HL-60/S4 treated with retinoic acid at 250 ng/mL for 4 days and 3 days (cell line): ENCODE measurements around the gene DNAI1.

ENCODE experiments used
- in situ Hi-C: fragments of 300-500 bp; cut with MboI; formaldehyde crosslinking; loops from 2 replicates; pipeline ENCODE4 v1.7.0; 2022; ENCODE audit warnings: low sequenced_read_pairs

DNAI1 gene

DNA sequence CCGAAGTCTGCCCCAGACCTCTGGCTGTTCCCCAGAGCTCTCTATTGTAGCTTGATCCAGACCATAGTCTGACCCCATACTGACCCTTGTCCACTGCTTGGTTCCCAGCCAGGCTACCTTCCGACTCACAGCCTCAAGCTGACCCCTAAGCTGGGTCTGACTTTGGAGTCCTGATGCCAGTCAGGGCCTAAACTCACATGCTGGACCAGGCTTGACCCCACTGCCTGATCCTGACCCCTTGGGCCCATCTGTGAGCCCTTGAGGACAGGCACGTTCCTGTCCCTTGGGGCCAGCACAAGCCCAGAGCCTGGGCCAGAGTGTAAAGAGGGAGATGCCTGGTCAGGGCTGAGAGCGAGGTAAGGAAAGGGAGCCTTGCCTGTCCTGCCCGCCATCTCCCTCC lies 96.9 kb downstream of the DNAI1 start:
- in situ Hi-C loops = no loop called here

DNA sequence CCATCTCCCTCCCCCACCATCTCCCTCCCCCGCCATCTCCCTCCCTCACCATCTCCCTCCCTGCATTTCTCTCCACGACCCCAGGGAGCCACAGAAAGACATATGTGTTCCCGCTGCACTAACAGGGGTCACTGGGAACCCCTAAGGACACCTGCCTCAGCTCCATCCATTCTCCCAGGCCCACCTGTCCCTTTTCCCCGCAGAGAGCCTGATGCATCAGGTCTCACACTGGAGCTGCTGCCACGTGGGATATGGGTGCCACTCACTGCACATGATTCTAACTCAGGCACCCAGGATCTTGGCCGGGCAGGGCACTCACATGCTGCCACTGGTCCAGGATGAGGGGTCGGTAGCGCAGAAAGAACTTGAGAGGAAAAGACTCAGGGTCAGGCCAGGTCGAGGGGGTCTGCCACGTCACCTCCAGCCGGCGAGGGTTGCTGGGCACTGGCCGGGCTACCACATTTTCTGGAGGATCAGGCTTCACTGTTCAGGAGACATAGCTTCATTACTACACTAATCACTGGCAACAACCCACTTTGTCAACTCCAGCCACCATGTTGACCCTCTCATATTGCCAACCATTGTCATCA lies 97.4 kb downstream of the DNAI1 start:
- in situ Hi-C loops = no loop called here

GRCh38 chr9:34556949-34557348 lies 98.3 kb downstream of the DNAI1 start:
- in situ Hi-C loops = no loop called here

GRCh38 chr9:34557426-34558321 lies 99.1 kb downstream of the DNAI1 start:
- in situ Hi-C loops = no loop called here

DNA sequence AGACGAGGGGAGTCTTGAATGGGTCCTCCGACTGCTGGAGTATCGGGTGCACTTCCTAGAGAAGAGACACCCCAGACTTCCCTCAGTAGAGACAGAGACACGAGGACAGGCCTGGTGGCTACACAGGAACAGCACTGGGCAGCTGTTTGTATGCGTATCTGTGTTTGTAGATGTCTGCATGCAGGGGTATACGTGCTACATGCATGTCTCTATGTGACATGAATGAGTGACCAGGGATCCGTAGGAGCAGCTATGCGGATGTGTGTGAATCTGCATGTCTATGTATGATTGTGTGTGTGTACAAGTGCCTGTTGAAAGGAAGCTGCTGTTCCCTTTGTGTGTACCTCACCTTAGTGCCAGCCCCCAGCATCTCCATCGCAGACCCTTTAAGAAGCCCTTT lies 99.8 kb downstream of the DNAI1 start:
- in situ Hi-C loops = no loop called here

GRCh38 chr9:34558919-34559623 lies 100.5 kb downstream of the DNAI1 start:
- in situ Hi-C loops = no loop called here

DNA sequence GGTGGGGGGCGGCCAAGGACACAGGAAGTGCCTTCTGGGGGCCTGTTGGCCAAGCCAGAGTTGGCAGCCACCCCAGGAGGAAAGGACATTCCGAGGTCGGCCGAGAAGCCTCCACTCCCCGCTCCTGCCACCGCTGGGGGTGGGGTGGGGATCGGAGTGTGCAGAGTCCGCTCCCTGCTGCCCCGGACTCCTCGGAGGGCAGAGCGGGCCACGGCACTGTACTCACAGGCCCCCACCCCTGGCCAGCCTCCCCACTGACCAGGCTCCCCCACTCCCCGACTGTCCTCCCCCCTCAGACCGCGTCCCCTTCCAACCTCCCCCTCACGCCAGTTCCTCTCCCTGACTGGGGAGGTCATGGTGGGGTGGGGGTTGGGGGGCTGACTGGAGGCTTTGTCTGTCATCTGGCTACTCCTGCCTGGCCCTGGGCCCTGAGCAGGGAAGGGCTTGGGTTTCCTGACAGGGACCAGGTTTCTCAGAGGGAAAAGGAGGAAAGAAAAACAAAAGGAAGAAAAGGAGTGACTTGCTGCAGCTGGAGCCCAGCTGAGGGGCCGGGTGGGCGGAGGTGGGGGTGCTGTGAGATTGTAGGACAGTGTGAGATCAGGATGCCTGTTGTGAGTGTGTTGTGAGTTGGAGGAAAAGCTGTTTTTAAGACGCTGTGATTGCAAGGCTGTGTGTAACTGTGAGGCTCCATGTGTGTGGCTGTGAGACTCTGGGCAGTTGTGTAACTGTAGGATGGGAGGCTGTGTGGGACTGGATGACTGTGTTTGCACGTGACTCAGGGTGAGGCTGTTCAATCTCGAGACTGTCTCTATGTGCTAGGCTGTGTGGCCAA lies 101.2 kb downstream of the DNAI1 start:
- in situ Hi-C loops = no loop called here

DNA sequence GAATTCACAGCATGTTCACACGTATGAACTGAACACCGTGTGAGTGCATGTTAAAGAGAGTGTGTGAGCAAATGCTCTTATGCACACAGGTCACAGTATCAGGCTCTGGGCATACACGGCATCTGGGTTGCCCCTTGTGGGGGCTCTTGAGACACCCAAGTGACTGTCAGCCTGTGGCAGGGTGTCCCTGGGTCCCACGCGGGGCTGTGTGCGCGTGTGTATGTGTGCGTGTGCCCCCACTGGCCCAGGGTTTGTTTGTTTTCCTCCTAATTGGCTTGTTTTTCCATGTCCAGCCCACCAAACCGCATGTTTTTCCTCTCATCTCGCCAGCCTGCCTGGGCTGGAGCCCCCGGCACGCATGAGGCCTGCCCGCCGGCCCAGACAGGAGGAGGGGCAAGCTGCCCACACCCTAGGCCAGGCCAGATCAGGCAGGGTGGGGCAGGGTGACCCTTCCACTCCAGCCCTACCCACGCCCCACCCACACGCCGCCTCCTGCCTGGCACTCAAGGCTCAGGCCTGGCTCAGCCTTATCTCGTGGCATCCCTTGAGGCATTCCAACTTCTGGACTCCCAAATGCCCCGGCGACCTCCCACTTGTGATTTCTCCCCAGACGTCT lies 102.1 kb downstream of the DNAI1 start:
- in situ Hi-C loops = no loop called here

- in situ Hi-C loops = no loop called here
Observed at GRCh38 chr9:34562135-34562745, 103.6 kb downstream of the DNAI1 start.

DNA sequence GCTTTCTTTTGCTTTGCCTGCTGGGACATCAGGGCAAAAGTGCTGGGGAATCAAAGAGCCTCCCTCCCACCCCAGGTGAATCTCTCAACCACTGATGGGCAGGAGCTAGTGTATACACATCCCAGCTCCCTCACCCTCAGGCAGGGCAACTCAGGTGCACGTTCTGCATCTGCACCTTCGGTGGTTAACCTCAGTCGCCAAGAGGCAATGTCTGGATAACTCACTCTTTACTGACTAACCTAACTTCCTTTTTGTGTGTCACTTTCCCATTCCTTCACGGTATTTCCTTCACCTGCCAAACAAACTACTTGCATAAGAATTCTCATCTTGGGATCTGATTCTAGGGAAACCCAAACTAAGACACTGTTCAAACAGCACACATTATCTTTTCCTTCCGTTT lies 104.7 kb downstream of the DNAI1 start:
- in situ Hi-C loops = no loop called here

DNA sequence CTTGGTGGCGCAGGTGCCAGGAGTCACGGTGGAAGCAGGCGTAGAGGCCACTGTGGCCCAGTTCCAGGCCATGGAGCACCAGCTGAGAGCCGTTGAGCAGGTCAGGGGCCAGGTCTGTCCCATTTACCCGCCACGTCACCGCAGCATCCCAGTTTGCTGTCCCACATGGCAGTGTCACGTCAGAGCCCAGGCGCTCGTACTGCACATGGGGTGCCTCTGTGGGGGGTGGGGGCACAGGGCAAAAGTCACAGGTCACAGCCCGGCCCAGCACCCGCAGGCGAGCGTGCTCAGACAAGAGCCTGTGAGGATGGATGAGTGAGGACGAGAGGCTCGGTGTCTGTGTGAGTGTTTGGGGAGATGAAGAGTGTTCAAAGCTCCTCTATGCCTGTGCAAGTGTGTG lies 106.0 kb downstream of the DNAI1 start:
- in situ Hi-C loops = no loop called here

DNA sequence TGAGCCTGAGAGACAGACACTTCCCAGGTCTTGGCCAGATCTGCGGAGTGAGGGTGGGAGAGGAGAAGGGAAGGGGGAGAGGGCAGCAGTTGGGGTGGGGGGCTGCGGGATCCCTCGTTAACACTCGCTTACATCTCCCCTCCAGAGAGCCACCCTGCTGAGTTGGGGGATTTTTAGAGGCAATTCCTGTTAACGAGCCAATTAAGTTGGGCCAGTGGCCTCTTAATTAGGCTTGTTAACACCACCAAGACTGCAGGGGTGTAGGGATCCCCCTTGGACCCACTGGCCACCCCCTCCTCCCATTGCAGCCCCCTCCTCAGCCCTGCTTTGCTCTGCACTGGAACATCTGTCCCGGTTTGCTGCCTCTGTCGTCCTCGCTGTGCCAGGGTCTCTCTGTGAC lies 107.3 kb downstream of the DNAI1 start:
- in situ Hi-C loops = no loop called here

- in situ Hi-C loops = no loop called here
Observed at GRCh38 chr9:34566322-34566721, 107.7 kb downstream of the DNAI1 start.

DNA sequence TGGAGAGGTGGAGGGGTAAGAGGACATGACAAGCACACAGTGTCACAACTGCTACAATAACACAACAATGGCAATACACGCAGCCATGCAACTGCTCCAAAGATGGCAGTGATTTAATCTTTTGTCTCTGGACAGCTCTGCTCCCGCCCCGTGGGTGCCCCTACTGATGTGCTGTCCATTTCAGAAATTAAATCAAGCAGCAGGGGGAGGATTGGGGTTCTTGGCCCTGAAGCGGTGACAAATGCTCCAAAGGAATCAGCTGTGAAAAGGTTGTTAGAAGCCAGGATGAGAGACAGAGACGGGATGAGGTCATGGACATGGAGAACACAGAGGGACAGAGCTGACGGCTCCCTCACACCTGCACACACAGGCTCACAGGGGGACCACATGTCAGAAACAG lies 108.4 kb downstream of the DNAI1 start:
- in situ Hi-C loops = no loop called here

- in situ Hi-C loops = no loop called here
Observed at GRCh38 chr9:34568133-34568532, 109.5 kb downstream of the DNAI1 start.

GRCh38 chr9:34568774-34569173 lies 110.2 kb downstream of the DNAI1 start:
- in situ Hi-C loops = no loop called here

- in situ Hi-C loops = no loop called here
Observed at GRCh38 chr9:34570376-34570775, 111.8 kb downstream of the DNAI1 start.
